Lower leg skin (tissue), 4 donors: ENCODE data around the gene PLN. TPM values are rescaled to one million over a fixed set of nuclear protein-coding genes. Genes with fewer than 3 reads are reported as not detected.

Source experiments
- DNase-seq, 2 donors: peaks; one replicate each; pipeline ENCODE4 v3.0.0-alpha.2; 2019; ENCODE audit warnings: low spot score in 2 of 2
- H3K4me3 ChIP-seq: fragments of 200-600 bp; sonication (generic); 2 replicates; pipeline ENCODE4 v1.5.1; 2017; ENCODE audit warnings: mild to moderate bottlenecking, low read depth; ENCODE audit not compliant: poor library complexity, severe bottlenecking
- CTCF ChIP-seq, 3 donors: fragments of 450-650 bp; IDR thresholded peaks; one replicate each; pipeline ENCODE4 v1.5.1; 2016; ENCODE audit warnings: antibody characterized with exemption in 3 of 3, mild to moderate bottlenecking in 3 of 3, moderate library complexity in 2 of 3
- POLR2A ChIP-seq, 2 donors: fragments of 450-650 bp; IDR thresholded peaks; one replicate each; pipeline ENCODE4 v1.6.1; 2016 to 2017; ENCODE audit warnings: antibody characterized with exemption in 2 of 2, mild to moderate bottlenecking in 1 of 2, moderate library complexity in 1 of 2
- WGBS, 2 donors: methylation state at CpG; one replicate each; pipeline ENCODE4 v1.1.5; 2018; 5-methylcytosine and 5-hydroxymethylcytosine counted together
- intact Hi-C: fragments of 100-400 bp; cut with DNase I; formaldehyde crosslinking; loops from one replicate; pipeline ENCODE4 v1.15.0; 2023; ENCODE audit warnings: low total_unique reads
- total RNA-seq, 4 donors: library from RNA; depleted of rRNA; stranded (reverse); fragments of >200 nt; gene quantifications; one replicate each; pipeline ENCODE4 v1.1.0, GENCODE V29; 2016

PLN gene
- total RNA-seq: 10 to 100 TPM in 1 of 4 donors, 1 to 10 TPM in 3; 1.8 to 10.5 (median 3.1) TPM

DNA sequence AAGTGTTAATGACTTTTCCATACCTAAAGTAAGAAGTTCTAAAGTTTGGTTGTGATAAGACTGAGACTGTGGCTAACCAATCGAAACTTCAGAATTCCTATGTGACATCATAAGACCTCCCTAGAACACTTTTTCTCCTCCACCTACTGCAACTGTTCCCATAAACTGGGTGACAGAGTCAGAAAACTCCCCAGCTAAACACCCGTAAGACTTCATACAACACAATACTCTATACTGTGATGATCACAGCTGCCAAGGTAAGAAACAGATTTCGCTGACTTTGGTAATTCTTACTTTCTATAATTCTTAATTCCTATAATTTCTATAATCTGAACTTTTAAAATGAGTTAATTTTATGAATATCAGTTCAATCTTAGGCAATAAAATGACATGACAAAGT is at the start of gene PLN:
TSS of gene PLN (plus strand) at position 161 of the 400 bp plus-strand sequence. CDS start 10,626 bp downstream, outside the sequence.
- H3K4me3 ChIP-seq: no peak within 1 kb of the TSS
- WGBS, 2 donors: 90 to 93% methylated on average over 3 of the region's 3 CpGs
- TF ChIP-seq POLR2A (IDR thresholded peaks at IDR 0.05) (no peak), CTCF (IDR thresholded peaks at IDR 0.05) (no peak)
- intact Hi-C loops: no loop called here
- no peak for DNase-seq

- TF ChIP-seq CTCF (IDR thresholded peaks at IDR 0.05): no peak
- no peak overlapping the region for H3K4me3 ChIP-seq
- WGBS, 2 donors: 95 to 98% methylated on average over 10 of the region's 10 CpGs
- intact Hi-C loops: no loop called here
- no peak for DNase-seq
Measured at GRCh38 chr6:118500130-118501015, 47.7 kb upstream of the PLN start.

- no peak for TF ChIP-seq POLR2A (IDR thresholded peaks at IDR 0.05)
- TF ChIP-seq CTCF (IDR thresholded peaks at IDR 0.05): no peak
- no peak overlapping the region for H3K4me3 ChIP-seq
- peak in 1 of 2 donors; percentile 75 for DNase-seq
- WGBS, 2 donors: 94 to 95% methylated on average over 5 of the region's 5 CpGs
- intact Hi-C loops: no loop called here
Measured at GRCh38 chr6:118501099-118501498, 47.0 kb upstream of the PLN start.

GRCh38 chr6:118501765-118502164 is 46.3 kb upstream of the PLN start:
- WGBS, 2 donors: 100% methylated on average over 1 of the region's 1 CpG
- intact Hi-C loops: no loop called here

GRCh38 chr6:118502169-118502568 is 45.9 kb upstream of the PLN start:
- TF ChIP-seq POLR2A (IDR thresholded peaks at IDR 0.05) (no peak), CTCF (IDR thresholded peaks at IDR 0.05) (no peak)
- no peak overlapping the region for H3K4me3 ChIP-seq
- DNase-seq: no peak
- intact Hi-C loops: no loop called here
- 43 to 85% methylated on average over 2 of the region's 2 CpGs for WGBS, 2 donors

More at GRCh38 chr6:118501765-118502164, 46.3 kb upstream of the PLN start:
- H3K4me3 ChIP-seq: no peak overlapping the region
- TF ChIP-seq POLR2A (IDR thresholded peaks at IDR 0.05) (no peak), CTCF (IDR thresholded peaks at IDR 0.05) (no peak)
- no peak for DNase-seq
